GM12864 (cell line): ENCODE results near the gene C12orf42.

ENCODE experiments used
- DNase-seq: peaks from one replicate; pipeline ENCODE4 v3.0.0-alpha.2; 2011; ENCODE audit warnings: low read depth
- H3K4me3 ChIP-seq: 2 replicates; pipeline ENCODE4 v1.5.1; 2011; ENCODE audit warnings: mild to moderate bottlenecking, low read depth, low read length, control low read depth
- CTCF ChIP-seq: IDR thresholded peaks from 2 replicates; pipeline ENCODE4 v1.5.1; 2011; ENCODE audit warnings: low read depth, mild to moderate bottlenecking, moderate library complexity, low read length, control low read depth, inconsistent platforms; ENCODE audit errors: missing control alignments

C12orf42 gene

GRCh38 chr12:103524238-103524875 is 28.6 kb upstream of the C12orf42 start:
- no peak overlapping the region for H3K4me3 ChIP-seq
- DNase-seq, result no peak
- no peak for TF ChIP-seq CTCF

- DNase-seq, result no peak
- no peak overlapping the region for H3K4me3 ChIP-seq
- no peak for TF ChIP-seq CTCF
These were observed 28.0 kb upstream of the C12orf42 start for GRCh38 chr12:103523771-103524170.

DNA sequence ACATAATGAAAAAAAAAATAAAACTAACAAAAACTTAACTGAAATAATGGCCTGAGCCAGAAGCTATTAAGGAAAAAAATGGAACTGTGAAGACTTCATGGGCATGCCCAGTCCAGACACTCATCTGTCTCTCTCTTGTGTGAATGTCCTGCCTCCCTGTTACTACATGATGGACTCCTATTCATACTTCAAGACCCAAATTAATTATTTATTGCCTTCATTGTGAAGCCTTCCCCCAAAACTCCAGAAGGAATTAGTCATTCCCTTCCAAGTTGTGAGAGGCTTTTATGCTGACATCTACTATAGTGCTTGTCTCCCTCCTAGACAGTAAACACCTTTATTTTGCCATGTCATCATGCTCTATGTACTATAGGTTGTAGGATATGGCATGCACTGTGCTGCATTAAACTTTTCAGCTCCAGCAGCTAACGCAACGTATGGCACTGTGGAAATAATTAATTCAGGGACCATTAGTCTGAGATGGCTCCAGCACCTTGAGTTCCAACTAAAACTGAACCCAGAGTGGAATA is 25.0 kb upstream of the C12orf42 start:
- no peak for TF ChIP-seq CTCF
- no peak for DNase-seq
- H3K4me3 ChIP-seq, result no peak overlapping the region

- no peak for DNase-seq
- no peak overlapping the region for H3K4me3 ChIP-seq
- no peak for TF ChIP-seq CTCF
These were observed 23.9 kb upstream of the C12orf42 start for GRCh38 chr12:103519632-103520031.

GRCh38 chr12:103518899-103519298 is 23.1 kb upstream of the C12orf42 start:
- no peak overlapping the region for H3K4me3 ChIP-seq
- TF ChIP-seq CTCF, result no peak
- no peak for DNase-seq

GRCh38 chr12:103517161-103517560 is 21.4 kb upstream of the C12orf42 start:
- TF ChIP-seq CTCF, result no peak
- DNase-seq, result no peak
- no peak overlapping the region for H3K4me3 ChIP-seq

GRCh38 chr12:103515341-103515740 is 19.6 kb upstream of the C12orf42 start:
- H3K4me3 ChIP-seq, result no peak overlapping the region
- TF ChIP-seq CTCF, result no peak
- no peak for DNase-seq
